Occipital lobe (tissue), 2 donors: Measurements from ENCODE around the gene TFB1M. TPM values are rescaled to one million over a fixed set of nuclear protein-coding genes. Genes with fewer than 3 reads are reported as not detected.
"Not testable (repeated sequence)": the region's sequence is repeated elsewhere in the genome, so short reads cannot be mapped to it uniquely, and the experiment has no call there.

Experiments
- DNase-seq: peaks from one replicate; lab custom pipeline; 2025; lab: John Stamatoyannopoulos, UW
- total RNA-seq: library from RNA; depleted of rRNA; stranded (reverse); fragments of >200 nt; gene quantifications from one replicate; pipeline ENCODE4 v1.2.3, GENCODE V29; 2014

TFB1M gene
- total RNA-seq, 1 donor from 2014 or later = 17.2 TPM

GRCh38 chr6:155330133-155330734, 15.9 kb upstream of the TFB1M start:
- no peak for DNase-seq

- DNase-seq = no peak
Measured at GRCh38 chr6:155329460-155330132, 15.3 kb upstream of the TFB1M start.

GRCh38 chr6:155328539-155329459, 14.5 kb upstream of the TFB1M start:
- no peak for DNase-seq

- no peak for DNase-seq
Measured at GRCh38 chr6:155328074-155328538, 13.8 kb upstream of the TFB1M start.

- DNase-seq = no peak
Measured at GRCh38 chr6:155327326-155328073, 13.2 kb upstream of the TFB1M start.

GRCh38 chr6:155325700-155326516, 11.6 kb upstream of the TFB1M start:
- no peak for DNase-seq

GRCh38 chr6:155324993-155325392, 10.7 kb upstream of the TFB1M start:
- no peak for DNase-seq

GRCh38 chr6:155324172-155324571, 9.9 kb upstream of the TFB1M start:
- DNase-seq = no peak

- no peak for DNase-seq
Measured at GRCh38 chr6:155319902-155320301, 5.6 kb upstream of the TFB1M start.

- no peak for DNase-seq
Measured at GRCh38 chr6:155317186-155317585, 2.9 kb upstream of the TFB1M start.

- DNase-seq = no peak
Measured at GRCh38 chr6:155316419-155316818, 2.1 kb upstream of the TFB1M start.

GRCh38 chr6:155315516-155315871, 1.2 kb upstream of the TFB1M start:
- DNase-seq = no peak

GRCh38 chr6:155314773-155315515, 660 bp upstream of the TFB1M start:
- peak; percentile 44 for DNase-seq

- no peak for DNase-seq
Measured at GRCh38 chr6:155313602-155314091, 637 bp downstream of the TFB1M start.

- not testable (repeated sequence) for DNase-seq
Measured at GRCh38 chr6:155312950-155313349, 1.3 kb downstream of the TFB1M start.

- no peak for DNase-seq
Measured at GRCh38 chr6:155311583-155311982, 2.7 kb downstream of the TFB1M start.

- no peak for DNase-seq
Measured at GRCh38 chr6:155311086-155311485, 3.2 kb downstream of the TFB1M start.

- DNase-seq = no peak
Measured at GRCh38 chr6:155310596-155310995, 3.7 kb downstream of the TFB1M start.

GRCh38 chr6:155309150-155309549, 5.1 kb downstream of the TFB1M start:
- DNase-seq = no peak

GRCh38 chr6:155306958-155307357, 7.3 kb downstream of the TFB1M start:
- DNase-seq = no peak
